Astrocyte of the cerebellum (primary cell): ENCODE results near the gene BMP4.

ENCODE experiments used
- DNase-seq: peaks from one replicate; pipeline ENCODE4 v3.0.0-alpha.2; 2011; ENCODE audit warnings: low read depth
- H3K4me3 ChIP-seq: 2 replicates; pipeline ENCODE4 v1.5.1; 2011; ENCODE audit warnings: mild to moderate bottlenecking, low read depth, low read length, moderate library complexity
- CTCF ChIP-seq: IDR thresholded peaks from 2 replicates; pipeline ENCODE4 v1.5.1; 2012; ENCODE audit warnings: low read length, low read depth, moderate library complexity, mild to moderate bottlenecking; ENCODE audit errors: missing control alignments
- in situ Hi-C: cut with HindIII; loops from 2 replicates; pipeline ENCODE4 v1.10.0; 2017; ENCODE audit warnings: low sequenced_read_pairs

BMP4 gene

GRCh38 chr14:53979747-53980642 is 23.4 kb upstream of the BMP4 start:
- TF ChIP-seq CTCF: no peak
- in situ Hi-C loops: no loop called here
- peak; percentile 73 for DNase-seq
- no peak overlapping the region for H3K4me3 ChIP-seq

- TF ChIP-seq CTCF: no peak
- DNase-seq: peak; percentile 80
- in situ Hi-C loops: no loop called here
- H3K4me3 ChIP-seq: no peak overlapping the region
These were observed 22.6 kb upstream of the BMP4 start for GRCh38 chr14:53979113-53979681.

GRCh38 chr14:53978194-53978593 is 21.6 kb upstream of the BMP4 start:
- no peak overlapping the region for H3K4me3 ChIP-seq
- no peak for DNase-seq
- TF ChIP-seq CTCF: no peak
- in situ Hi-C loops: no loop called here

GRCh38 chr14:53975444-53975843 is 18.8 kb upstream of the BMP4 start:
- no peak for TF ChIP-seq CTCF
- in situ Hi-C loops: no loop called here
- H3K4me3 ChIP-seq: no peak overlapping the region
- no peak for DNase-seq

GRCh38 chr14:53971521-53971920 is 14.9 kb upstream of the BMP4 start:
- TF ChIP-seq CTCF: no peak
- in situ Hi-C loops: no loop called here
- DNase-seq: no peak
- no peak overlapping the region for H3K4me3 ChIP-seq

- in situ Hi-C loops: no loop called here
- TF ChIP-seq CTCF: no peak
- no peak overlapping the region for H3K4me3 ChIP-seq
- no peak for DNase-seq
These were observed 12.7 kb upstream of the BMP4 start for GRCh38 chr14:53969326-53969725.
